Thyroid gland (tissue), 4 donors: Measurements from ENCODE around the gene FBXO44. TPM values are rescaled to one million over a fixed set of nuclear protein-coding genes. Genes with fewer than 3 reads are reported as not detected.

ENCODE experiments used
- DNase-seq, 2 donors: peaks; one replicate each; pipeline ENCODE4 v3.0.0-alpha.2; 2019
- H3K27ac ChIP-seq, 3 donors: fragments of 200-600 bp; sonication (generic); 1 replicate in 2 of 3; 2 replicates in 1 of 3; pipeline ENCODE4 v1.5.1; 2016 to 2019; ENCODE audit warnings: mild to moderate bottlenecking in 1 of 3, moderate library complexity in 1 of 3
- H3K27me3 ChIP-seq: fragments of 200-600 bp; sonication (generic); one replicate; pipeline ENCODE4 v1.5.1; 2019
- H3K36me3 ChIP-seq, 2 donors: fragments of 200-600 bp; sonication (generic); one replicate each; pipeline ENCODE4 v1.5.1; 2016 to 2019
- H3K4me1 ChIP-seq, 2 donors: fragments of 200-600 bp; sonication (generic); one replicate each; pipeline ENCODE4 v1.5.1; 2017 to 2019
- H3K4me3 ChIP-seq, 3 donors: fragments of 200-600 bp; sonication (generic); replicated peaks in 1 of 3; 1 replicate in 2 of 3; 2 replicates in 1 of 3; pipeline ENCODE4 v1.5.1; 2016; ENCODE audit warnings: mild to moderate bottlenecking in 1 of 3
- H3K9me3 ChIP-seq: fragments of 200-600 bp; sonication (generic); one replicate; pipeline ENCODE4 v1.5.1; 2017
- POLR2A ChIP-seq, 2 donors: fragments of 450-650 bp; IDR thresholded peaks; one replicate each; pipeline ENCODE4 v1.6.1; 2017; ENCODE audit warnings: antibody characterized with exemption in 2 of 2, mild to moderate bottlenecking in 2 of 2, moderate library complexity in 1 of 2
- WGBS, 2 donors: methylation state at CpG; one replicate each; pipeline ENCODE4 v1.1.5; 2017; 5-methylcytosine and 5-hydroxymethylcytosine counted together
- intact Hi-C: fragments of 100-400 bp; cut with DNase I; formaldehyde crosslinking; loops from one replicate; pipeline ENCODE4 v1.15.1; 2023
- total RNA-seq, 4 donors: library from RNA; depleted of rRNA; stranded (reverse); fragments of >200 nt; gene quantifications; one replicate each; pipeline ENCODE4 v1.2.3, GENCODE V29; 2016
- TF ChIP-seq, protein P1 (sequence below), 6 experiments: fragments of 200-600 bp in 3 of 6; fragments of 450-650 bp in 3 of 6; sonication (generic) in 3 of 6; IDR thresholded peaks; one replicate each; pipeline ENCODE4 v1.5.1; 2016 to 2019; ENCODE audit warnings: antibody characterized with exemption in 6 of 6, mild to moderate bottlenecking in 2 of 6, inconsistent platforms in 1 of 6, moderate library complexity in 1 of 6

Gene FBXO44
- total RNA-seq, 4 donors from 2014 or later, result 33.1 to 40.9 (median 34.4) TPM

GRCh38 chr1:11671205-11671543 is 16.5 kb downstream of the FBXO44 start:
- intact Hi-C loops, result no loop called here
- no peak for DNase-seq
- TF ChIP-seq, protein P1, sequence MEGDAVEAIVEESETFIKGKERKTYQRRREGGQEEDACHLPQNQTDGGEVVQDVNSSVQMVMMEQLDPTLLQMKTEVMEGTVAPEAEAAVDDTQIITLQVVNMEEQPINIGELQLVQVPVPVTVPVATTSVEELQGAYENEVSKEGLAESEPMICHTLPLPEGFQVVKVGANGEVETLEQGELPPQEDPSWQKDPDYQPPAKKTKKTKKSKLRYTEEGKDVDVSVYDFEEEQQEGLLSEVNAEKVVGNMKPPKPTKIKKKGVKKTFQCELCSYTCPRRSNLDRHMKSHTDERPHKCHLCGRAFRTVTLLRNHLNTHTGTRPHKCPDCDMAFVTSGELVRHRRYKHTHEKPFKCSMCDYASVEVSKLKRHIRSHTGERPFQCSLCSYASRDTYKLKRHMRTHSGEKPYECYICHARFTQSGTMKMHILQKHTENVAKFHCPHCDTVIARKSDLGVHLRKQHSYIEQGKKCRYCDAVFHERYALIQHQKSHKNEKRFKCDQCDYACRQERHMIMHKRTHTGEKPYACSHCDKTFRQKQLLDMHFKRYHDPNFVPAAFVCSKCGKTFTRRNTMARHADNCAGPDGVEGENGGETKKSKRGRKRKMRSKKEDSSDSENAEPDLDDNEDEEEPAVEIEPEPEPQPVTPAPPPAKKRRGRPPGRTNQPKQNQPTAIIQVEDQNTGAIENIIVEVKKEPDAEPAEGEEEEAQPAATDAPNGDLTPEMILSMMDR (IDR thresholded peaks at IDR 0.05), result no peak
- no peak for TF ChIP-seq POLR2A (IDR thresholded peaks at IDR 0.05)
- H3K36me3 ChIP-seq, result peaks cover 9 to 15% of the 10 kb centered on the region in 2 donors
- H3K4me1 ChIP-seq, result no peaks in the 10 kb centered on the region
- WGBS, 2 donors, result 85 to 87% methylated on average over 6 of the region's 6 CpGs
- no peaks in the 10 kb centered on the region for H3K27me3 ChIP-seq
- no peak overlapping the region for H3K4me3 ChIP-seq
- no peaks in the 10 kb centered on the region for H3K9me3 ChIP-seq
- H3K27ac ChIP-seq, result no peak overlapping the region

DNA sequence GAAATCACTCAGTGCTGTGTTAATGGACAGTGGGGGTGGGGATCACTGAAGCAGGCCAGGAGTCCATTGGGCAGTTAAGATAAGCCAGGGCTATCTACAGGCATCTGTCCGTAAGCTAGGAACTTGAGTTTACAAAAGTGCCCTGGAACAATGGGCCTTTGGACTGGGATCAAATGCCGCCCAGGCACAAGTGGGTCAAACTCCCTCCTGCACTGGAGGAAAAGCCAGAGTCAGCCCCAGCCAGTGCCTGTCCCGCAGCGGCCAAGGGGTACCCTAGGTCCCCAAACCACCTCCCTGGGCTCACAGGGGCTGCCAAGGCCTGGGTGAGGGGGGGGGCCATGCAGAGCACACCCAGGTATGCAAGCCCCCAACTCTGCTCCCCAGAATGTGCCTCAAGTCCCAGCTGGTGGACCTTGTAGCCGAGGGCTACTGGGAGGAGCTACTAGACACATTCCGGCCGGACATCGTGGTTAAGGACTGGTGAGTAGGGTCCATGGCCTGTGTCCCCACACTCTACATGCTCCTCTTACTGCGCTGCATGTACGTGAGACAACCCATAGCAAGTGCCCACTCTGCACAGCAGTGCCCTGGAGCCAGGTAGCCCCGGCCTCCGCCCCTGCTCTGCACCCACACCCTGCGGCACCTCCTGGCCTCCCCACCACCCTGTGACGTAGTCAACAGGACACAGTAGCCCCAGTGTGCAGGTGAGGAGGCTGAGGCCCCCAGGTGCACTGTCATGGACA is 17.0 kb downstream of the FBXO44 start:
- Histone ChIP-seq H3K4me3 (no peak overlapping the region), H3K27ac (no peak overlapping the region), H3K27me3 (no peaks in the 10 kb centered on the region), H3K9me3 (no peaks in the 10 kb centered on the region), H3K4me1 (no peaks in the 10 kb centered on the region), H3K36me3 (peaks cover 9 to 15% of the 10 kb centered on the region in 2 donors)
- TF ChIP-seq, protein P1 (IDR thresholded peaks at IDR 0.05), result no peak
- TF ChIP-seq POLR2A (IDR thresholded peaks at IDR 0.05), result no peak
- intact Hi-C loops, result no loop called here
- DNase-seq, result no peak
- WGBS, 2 donors, result 82 to 91% methylated on average over 9 to 10 of the region's 14 CpGs

- no peak for TF ChIP-seq POLR2A (IDR thresholded peaks at IDR 0.05)
- TF ChIP-seq, protein P1 (IDR thresholded peaks at IDR 0.05), result no peak
- 94 to 96% methylated on average over 9 to 12 of the region's 14 CpGs for WGBS, 2 donors
- Histone ChIP-seq H3K27me3 (no peaks in the 10 kb centered on the region), H3K9me3 (no peaks in the 10 kb centered on the region), H3K36me3 (peaks cover 9 to 15% of the 10 kb centered on the region in 2 donors), H3K27ac (no peak overlapping the region), H3K4me1 (no peaks in the 10 kb centered on the region), H3K4me3 (no peak overlapping the region)
- intact Hi-C loops, result no loop called here
- no peak for DNase-seq
Observed at GRCh38 chr1:11673089-11673769, 18.6 kb downstream of the FBXO44 start.

DNA sequence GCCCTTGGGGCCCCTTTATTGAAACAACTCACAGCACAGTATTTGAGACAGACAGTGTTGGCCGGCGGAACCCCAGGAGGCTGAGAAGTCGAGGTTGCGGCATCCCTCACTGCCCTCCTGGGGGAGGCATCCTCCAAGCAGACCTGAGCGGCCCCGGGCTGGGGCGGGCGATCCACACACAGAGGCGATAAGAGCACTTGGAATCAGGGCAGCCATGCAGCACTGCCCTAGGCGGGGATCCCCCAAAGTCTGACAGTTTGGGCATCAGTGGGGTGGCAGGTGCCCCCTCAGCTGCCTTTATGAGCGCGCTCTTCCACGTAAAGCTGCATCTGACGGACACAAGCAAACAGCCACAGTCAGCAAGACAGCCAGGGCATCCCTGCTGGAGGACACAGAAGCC is 19.8 kb downstream of the FBXO44 start:
- TF ChIP-seq, protein P1 (IDR thresholded peaks at IDR 0.05), result no peak
- TF ChIP-seq POLR2A (IDR thresholded peaks at IDR 0.05), result no peak
- Histone ChIP-seq H3K9me3 (no peaks in the 10 kb centered on the region), H3K27ac (no peak overlapping the region), H3K4me1 (no peaks in the 10 kb centered on the region), H3K36me3 (peaks cover 9 to 15% of the 10 kb centered on the region in 2 donors), H3K27me3 (no peaks in the 10 kb centered on the region), H3K4me3 (no peak overlapping the region)
- intact Hi-C loops, result no loop called here
- no peak for DNase-seq
- 95 to 97% methylated on average over 6 to 8 of the region's 14 CpGs for WGBS, 2 donors

DNA sequence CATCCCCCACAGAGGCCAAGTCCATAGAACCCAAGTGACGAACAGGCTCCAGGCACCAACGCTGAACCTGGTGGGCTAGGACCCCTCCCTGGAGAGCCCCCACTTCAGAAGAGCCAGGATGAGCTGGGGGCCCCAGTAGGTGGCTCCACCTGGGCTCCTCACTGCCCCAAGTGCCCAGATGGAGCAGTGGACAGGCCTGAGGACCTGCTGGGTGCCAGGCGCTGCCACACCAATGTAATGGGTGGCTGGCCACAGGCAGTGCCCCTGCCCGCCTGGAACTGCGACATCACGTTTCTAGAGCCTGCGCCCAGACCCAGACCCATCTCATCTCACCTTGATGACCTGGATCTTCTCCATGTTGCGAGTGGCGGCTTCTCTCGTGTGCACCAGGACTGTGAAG is 20.6 kb downstream of the FBXO44 start:
- no peak for TF ChIP-seq POLR2A (IDR thresholded peaks at IDR 0.05)
- TF ChIP-seq, protein P1 (IDR thresholded peaks at IDR 0.05), result no peak
- no peak overlapping the region for H3K4me3 ChIP-seq
- DNase-seq, result no peak
- H3K27me3 ChIP-seq, result no peaks in the 10 kb centered on the region
- H3K9me3 ChIP-seq, result no peaks in the 10 kb centered on the region
- intact Hi-C loops, result no loop called here
- peaks cover 3 to 5% of the 10 kb centered on the region in 2 donors for H3K4me1 ChIP-seq
- 87 to 96% methylated on average over 4 to 7 of the region's 10 CpGs for WGBS, 2 donors
- no peak overlapping the region for H3K27ac ChIP-seq
- peaks cover 9 to 15% of the 10 kb centered on the region in 2 donors for H3K36me3 ChIP-seq
